ENCODE results near the gene ZNF366.

Gene ZNF366

DNA sequence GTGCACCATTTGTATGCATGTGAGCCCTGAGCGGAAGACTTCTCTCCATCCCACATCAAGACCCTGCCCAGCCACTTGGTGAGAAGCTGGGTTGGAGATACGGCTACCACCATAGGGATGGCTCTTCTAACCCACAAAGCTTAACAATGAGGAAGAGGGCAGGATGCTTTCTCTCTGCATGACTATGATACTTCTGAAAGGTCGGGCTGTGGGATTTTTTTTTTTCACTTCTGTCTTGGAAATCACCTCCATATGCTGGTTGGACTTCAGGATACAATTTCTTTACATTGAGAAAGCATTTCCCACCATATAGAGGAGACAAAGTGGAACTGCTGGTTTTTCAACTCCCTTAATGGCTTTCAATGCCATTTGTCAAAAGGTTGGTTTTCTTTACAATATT lies 30.5 kb downstream of the ZNF366 start:
- TF ChIP-seq, protein P1, sequence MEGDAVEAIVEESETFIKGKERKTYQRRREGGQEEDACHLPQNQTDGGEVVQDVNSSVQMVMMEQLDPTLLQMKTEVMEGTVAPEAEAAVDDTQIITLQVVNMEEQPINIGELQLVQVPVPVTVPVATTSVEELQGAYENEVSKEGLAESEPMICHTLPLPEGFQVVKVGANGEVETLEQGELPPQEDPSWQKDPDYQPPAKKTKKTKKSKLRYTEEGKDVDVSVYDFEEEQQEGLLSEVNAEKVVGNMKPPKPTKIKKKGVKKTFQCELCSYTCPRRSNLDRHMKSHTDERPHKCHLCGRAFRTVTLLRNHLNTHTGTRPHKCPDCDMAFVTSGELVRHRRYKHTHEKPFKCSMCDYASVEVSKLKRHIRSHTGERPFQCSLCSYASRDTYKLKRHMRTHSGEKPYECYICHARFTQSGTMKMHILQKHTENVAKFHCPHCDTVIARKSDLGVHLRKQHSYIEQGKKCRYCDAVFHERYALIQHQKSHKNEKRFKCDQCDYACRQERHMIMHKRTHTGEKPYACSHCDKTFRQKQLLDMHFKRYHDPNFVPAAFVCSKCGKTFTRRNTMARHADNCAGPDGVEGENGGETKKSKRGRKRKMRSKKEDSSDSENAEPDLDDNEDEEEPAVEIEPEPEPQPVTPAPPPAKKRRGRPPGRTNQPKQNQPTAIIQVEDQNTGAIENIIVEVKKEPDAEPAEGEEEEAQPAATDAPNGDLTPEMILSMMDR (IDR thresholded peaks at IDR 0.05): no peak

GRCh38 chr5:72476275-72476674 lies 30.9 kb downstream of the ZNF366 start:
- peaks cover 0 to 8% of the 10 kb centered on the region in 2 experiments for H3K4me1 ChIP-seq (ENCODE audit: control insufficient read depth in 1 of 2, insufficient read depth in 1 of 2, low read depth in 1 of 2, low read length in 1 of 2)
- H3K36me3 ChIP-seq: no peaks in the 10 kb centered on the region
- no peaks in the 10 kb centered on the region for H3K9me3 ChIP-seq
- H3K27me3 ChIP-seq: no peaks in the 10 kb centered on the region
- TF ChIP-seq, protein P1 (IDR thresholded peaks at IDR 0.05): no peak
- H3K4me3 ChIP-seq (ENCODE audit: low read depth in 1 of 2, low read length in 1 of 2): no peak overlapping the region
- H3K27ac ChIP-seq: no peak overlapping the region

More for the DNA sequence above, 30.5 kb downstream of the ZNF366 start:
- peaks cover 0 to 10% of the 10 kb centered on the region in 2 experiments for H3K4me1 ChIP-seq (ENCODE audit: control insufficient read depth in 1 of 2, insufficient read depth in 1 of 2, low read depth in 1 of 2, low read length in 1 of 2)
- H3K36me3 ChIP-seq: no peaks in the 10 kb centered on the region
- H3K9me3 ChIP-seq: no peaks in the 10 kb centered on the region
- no peaks in the 10 kb centered on the region for H3K27me3 ChIP-seq
- H3K27ac ChIP-seq: no peak overlapping the region
- no peak overlapping the region for H3K4me3 ChIP-seq (ENCODE audit: low read depth in 1 of 2, low read length in 1 of 2)

GRCh38 chr5:72474516-72474915 lies 32.7 kb downstream of the ZNF366 start:
- Histone ChIP-seq H3K4me3 (ENCODE audit: low read depth in 1 of 2, low read length in 1 of 2) (no peak overlapping the region), H3K4me1 (ENCODE audit: control insufficient read depth in 1 of 2, insufficient read depth in 1 of 2, low read depth in 1 of 2, low read length in 1 of 2) (no peaks in the 10 kb centered on the region), H3K9me3 (no peaks in the 10 kb centered on the region), H3K27me3 (no peaks in the 10 kb centered on the region), H3K36me3 (no peaks in the 10 kb centered on the region), H3K27ac (no peak overlapping the region)
- TF ChIP-seq, protein P1 (IDR thresholded peaks at IDR 0.05): no peak

DNA sequence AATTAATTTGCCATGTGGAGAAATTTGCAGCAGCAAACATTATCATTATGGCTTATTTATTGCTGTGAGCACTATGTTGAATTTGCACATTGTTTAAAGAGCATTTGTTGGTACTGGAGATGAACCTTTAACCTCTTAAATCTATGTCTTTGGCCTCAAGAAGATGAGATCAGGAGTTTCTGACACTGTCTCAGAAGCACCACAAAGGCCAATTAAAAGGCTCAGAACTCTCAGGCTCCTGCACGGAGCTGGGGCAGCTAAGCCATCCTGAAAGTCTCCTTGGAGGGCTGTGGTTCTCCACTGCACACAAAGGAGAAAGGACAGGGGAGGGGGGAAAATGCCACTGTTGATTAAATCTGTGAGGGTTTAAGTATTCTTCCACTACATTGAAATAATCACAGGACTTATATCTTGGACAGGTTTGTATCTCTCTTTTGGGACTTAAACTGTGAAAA lies 33.1 kb downstream of the ZNF366 start:
- no peaks in the 10 kb centered on the region for H3K36me3 ChIP-seq
- H3K4me1 ChIP-seq (ENCODE audit: control insufficient read depth in 1 of 2, insufficient read depth in 1 of 2, low read depth in 1 of 2, low read length in 1 of 2): no peaks in the 10 kb centered on the region
- no peaks in the 10 kb centered on the region for H3K27me3 ChIP-seq
- no peak overlapping the region for H3K4me3 ChIP-seq (ENCODE audit: low read depth in 1 of 2, low read length in 1 of 2)
- H3K9me3 ChIP-seq: no peaks in the 10 kb centered on the region
- TF ChIP-seq, protein P1 (IDR thresholded peaks at IDR 0.05): no peak
- no peak overlapping the region for H3K27ac ChIP-seq

- Histone ChIP-seq H3K27me3 (no peaks in the 10 kb centered on the region), H3K4me3 (ENCODE audit: low read depth in 1 of 2, low read length in 1 of 2) (no peak overlapping the region), H3K27ac (no peak overlapping the region), H3K9me3 (no peaks in the 10 kb centered on the region), H3K4me1 (ENCODE audit: control insufficient read depth in 1 of 2, insufficient read depth in 1 of 2, low read depth in 1 of 2, low read length in 1 of 2) (no peaks in the 10 kb centered on the region), H3K36me3 (no peaks in the 10 kb centered on the region)
- TF ChIP-seq, protein P1 (IDR thresholded peaks at IDR 0.05): no peak
Measured at GRCh38 chr5:72472666-72473422, 34.4 kb downstream of the ZNF366 start.

All from neutrophil (primary cell).